Adrenal gland (tissue), 12 donors: ENCODE measurements around the gene F12. TPM values are rescaled to one million over a fixed set of nuclear protein-coding genes. Genes with fewer than 3 reads are reported as not detected.

Source experiments
- DNase-seq, 7 donors: peaks; one replicate each; pipeline ENCODE4 v3.0.0-alpha.2; 2019 to 2020
- H3K27ac ChIP-seq, 5 donors: fragments of 200-600 bp; sonication (generic) in 4 of 5; 1 replicate in 3 of 5; 2 replicates in 2 of 5; pipeline versions ENCODE4 v1.5.1 to v1.8.0; 2016 to 2020; ENCODE audit warnings: mild to moderate bottlenecking in 1 of 5
- H3K27me3 ChIP-seq: fragments of 200-600 bp; 2 replicates; pipeline ENCODE4 v1.8.0; 2021
- H3K36me3 ChIP-seq, 2 donors: fragments of 200-600 bp; replicated peaks in 1 of 2; 1 replicate in 1 of 2; 2 replicates in 1 of 2; pipeline versions ENCODE4 v1.5.1 to v1.8.0; 2018 to 2022
- H3K4me1 ChIP-seq, 2 donors: fragments of 200-600 bp; replicated peaks in 1 of 2; 1 replicate in 1 of 2; 2 replicates in 1 of 2; pipeline versions ENCODE4 v1.5.1 to v1.8.0; 2018 to 2021
- H3K4me3 ChIP-seq, 4 donors: fragments of 200-600 bp; sonication (generic) in 3 of 4; one replicate each; pipeline ENCODE4 v1.5.1; 2016 to 2018
- H3K9me3 ChIP-seq, 3 donors: fragments of 200-600 bp; sonication (generic) in 1 of 3; replicated peaks in 1 of 3; 1 replicate in 2 of 3; 2 replicates in 1 of 3; pipeline versions ENCODE4 v1.5.1 to v1.8.0; 2016 to 2021
- POLR2A ChIP-seq, 2 donors: fragments of 450-650 bp; IDR thresholded peaks; one replicate each; pipeline ENCODE4 v1.6.1; 2017; ENCODE audit warnings: antibody characterized with exemption in 2 of 2, mild to moderate bottlenecking in 2 of 2, moderate library complexity in 1 of 2
- WGBS, 4 donors: extraction: QIAGEN DNeasy Blood & Tissue Kit in 2 of 4; methylation state at CpG; one replicate each; pipeline versions ENCODE4 v1.1.5 to v1.1.7; 2013 to 2017; 5-methylcytosine and 5-hydroxymethylcytosine counted together
- intact Hi-C, 2 donors: fragments of 100-400 bp; cut with DNase I; formaldehyde crosslinking; loops; one replicate each; pipeline versions ENCODE4 v1.14.1 to v1.15.0; 2022 to 2023
- polyA plus RNA-seq, 3 donors: library from polyadenylated mRNA; stranded (reverse); fragments of 200-250 nt in 2 of 3; fragments of 350-450 nt in 1 of 3; fragmentation: Illumina TruSeq in 1 of 3; extraction: RNeasy Lipid Tissue Mini Kit (QIAGEN cat#74804) in 1 of 3; gene quantifications; one replicate each; pipeline ENCODE4 v1.2.3, GENCODE V29; 2013 to 2014
- total RNA-seq, 9 donors: library from RNA; depleted of rRNA in 4 of 9; stranded (reverse); fragments of >200 nt in 4 of 9; fragments of 120-200 nt in 1 of 9; fragmentation: NEBNext Ultra II Directional in 1 of 9; extraction: Animal tissue kit (Norgen Biotek cat#: 25700) in 1 of 9; gene quantifications; one replicate each; pipeline versions ENCODE4 v1.1.0 to v1.2.4, GENCODE V29; 2013 to 2023
- TF ChIP-seq, protein P1 (sequence below), 6 experiments: fragments of 450-650 bp in 4 of 6; fragments of 200-600 bp in 2 of 6; sonication (generic) in 1 of 6; IDR thresholded peaks; 1 replicate in 5 of 6; 2 replicates in 1 of 6; pipeline versions ENCODE4 v1.5.1 to v1.8.0; 2016 to 2021; ENCODE audit warnings: antibody characterized with exemption in 6 of 6, mild to moderate bottlenecking in 2 of 6, moderate library complexity in 1 of 6
- donor health status: healthy with polysubstance abuse.
- donor health status: Bipolar disorder and iron deficiency.
- donor health status: DM: yes; HTN: yes; CAD: no.
- donor health status: DM: no; HTN: no; CAD: no.
- donor health status: DM: no; HTN: no; CAD: no.
- donor health status: DM: yes; HTN: yes; CAD: no.

Gene F12
- total and polyA plus RNA-seq, 12 donors, result 0.11 to 0.80 (median 0.36) TPM; not detected in 3

DNA sequence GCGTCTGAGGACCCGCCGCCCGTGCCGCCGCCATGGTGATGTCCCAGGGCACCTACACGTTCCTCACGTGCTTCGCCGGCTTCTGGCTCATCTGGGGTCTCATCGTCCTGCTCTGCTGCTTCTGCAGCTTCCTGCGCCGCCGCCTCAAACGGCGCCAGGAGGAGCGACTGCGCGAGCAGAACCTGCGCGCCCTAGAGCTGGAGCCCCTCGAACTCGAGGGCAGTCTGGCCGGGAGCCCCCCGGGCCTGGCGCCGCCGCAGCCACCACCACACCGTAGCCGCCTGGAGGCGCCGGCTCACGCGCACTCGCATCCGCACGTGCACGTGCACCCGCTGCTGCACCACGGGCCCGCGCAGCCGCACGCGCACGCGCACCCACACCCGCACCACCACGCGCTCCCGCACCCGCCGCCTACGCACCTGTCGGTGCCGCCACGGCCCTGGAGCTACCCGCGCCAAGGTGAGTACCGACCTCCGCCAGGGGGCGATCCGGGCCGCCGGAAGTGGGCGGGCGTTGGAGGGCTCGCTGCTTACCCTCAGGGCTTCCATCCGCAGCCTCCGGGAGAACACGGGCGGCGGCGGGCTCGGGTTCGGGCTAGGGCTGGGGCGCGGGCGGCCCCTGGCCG lies 45.8 kb upstream of the F12 start:
- peak overlapping the region in 2 of 5 donors; percentile 61 to 74 for H3K27ac ChIP-seq
- H3K9me3 ChIP-seq, result no peaks in the 10 kb centered on the region
- peaks cover 14 to 29% of the 10 kb centered on the region in 2 donors for H3K4me1 ChIP-seq
- no peaks in the 10 kb centered on the region for H3K27me3 ChIP-seq
- no peaks in the 10 kb centered on the region for H3K36me3 ChIP-seq
- DNase-seq, result peak; percentile 58 to 85 (median 67)
- WGBS, 4 donors, result 0 to 20% (median 0%) methylated on average over 1 to 80 of the region's 80 CpGs
- intact Hi-C loops, result loop anchor here (2.0 to 10.0 kb wide), 5 partner anchors 47 to 140 kb away; partner anchors contain the start of gene MXD3 (in 1 of the 2)
- H3K4me3 ChIP-seq, result peak overlapping the region in 2 of 4 donors; percentile 16 to 71
- no peak for TF ChIP-seq POLR2A (IDR thresholded peaks at IDR 0.05)
- TF ChIP-seq, protein P1, sequence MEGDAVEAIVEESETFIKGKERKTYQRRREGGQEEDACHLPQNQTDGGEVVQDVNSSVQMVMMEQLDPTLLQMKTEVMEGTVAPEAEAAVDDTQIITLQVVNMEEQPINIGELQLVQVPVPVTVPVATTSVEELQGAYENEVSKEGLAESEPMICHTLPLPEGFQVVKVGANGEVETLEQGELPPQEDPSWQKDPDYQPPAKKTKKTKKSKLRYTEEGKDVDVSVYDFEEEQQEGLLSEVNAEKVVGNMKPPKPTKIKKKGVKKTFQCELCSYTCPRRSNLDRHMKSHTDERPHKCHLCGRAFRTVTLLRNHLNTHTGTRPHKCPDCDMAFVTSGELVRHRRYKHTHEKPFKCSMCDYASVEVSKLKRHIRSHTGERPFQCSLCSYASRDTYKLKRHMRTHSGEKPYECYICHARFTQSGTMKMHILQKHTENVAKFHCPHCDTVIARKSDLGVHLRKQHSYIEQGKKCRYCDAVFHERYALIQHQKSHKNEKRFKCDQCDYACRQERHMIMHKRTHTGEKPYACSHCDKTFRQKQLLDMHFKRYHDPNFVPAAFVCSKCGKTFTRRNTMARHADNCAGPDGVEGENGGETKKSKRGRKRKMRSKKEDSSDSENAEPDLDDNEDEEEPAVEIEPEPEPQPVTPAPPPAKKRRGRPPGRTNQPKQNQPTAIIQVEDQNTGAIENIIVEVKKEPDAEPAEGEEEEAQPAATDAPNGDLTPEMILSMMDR (IDR thresholded peaks at IDR 0.05), result peak in 5 of 6 experiments; percentile 17 to 77 (median 57)

DNA sequence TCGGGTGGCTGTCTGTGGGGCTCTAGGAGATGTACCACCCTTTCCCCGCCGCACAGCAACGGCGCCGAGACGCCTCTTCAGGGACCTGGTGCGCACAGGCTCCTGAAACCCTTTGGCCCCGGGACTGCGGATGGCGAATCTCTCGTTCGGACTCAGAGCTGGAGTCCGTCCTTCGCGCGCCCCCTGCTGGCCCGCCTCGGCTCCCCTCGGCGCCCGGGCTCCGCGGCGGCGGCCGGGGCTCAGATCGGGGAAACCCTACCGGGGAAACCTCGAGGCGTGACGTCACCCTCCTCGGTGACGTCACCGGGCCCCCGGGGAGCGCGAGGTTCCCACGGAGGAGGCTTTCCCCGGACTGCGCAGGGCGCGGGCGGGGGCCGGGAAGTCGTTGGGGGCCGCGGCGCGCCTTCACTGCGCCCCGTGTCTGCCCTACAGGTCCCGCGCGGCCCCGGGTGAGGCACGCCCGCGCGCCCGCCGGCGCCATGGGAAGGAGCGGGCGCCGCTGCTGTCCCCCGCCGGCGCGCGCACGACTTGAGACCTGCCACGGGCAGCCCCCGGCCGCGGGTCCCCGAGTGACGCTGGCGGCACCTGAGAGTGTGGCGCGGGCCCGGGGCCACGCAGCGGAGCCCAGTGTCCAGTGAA lies 45.2 kb upstream of the F12 start:
- H3K4me1 ChIP-seq, result peaks cover 14 to 29% of the 10 kb centered on the region in 2 donors
- no peaks in the 10 kb centered on the region for H3K36me3 ChIP-seq
- 0% methylated on average over 4 to 84 of the region's 84 CpGs for WGBS, 4 donors
- peak; percentile 88 to 96 (median 93) for DNase-seq
- no peak for TF ChIP-seq POLR2A (IDR thresholded peaks at IDR 0.05)
- TF ChIP-seq, protein P1 (IDR thresholded peaks at IDR 0.05), result peak; percentile 72 to 98 (median 86)
- peak overlapping the region in 2 of 5 donors; percentile 61 to 74 for H3K27ac ChIP-seq
- no peaks in the 10 kb centered on the region for H3K9me3 ChIP-seq
- intact Hi-C loops, result loop anchor here (2.0 to 10.0 kb wide), 5 partner anchors 48 to 140 kb away; partner anchors contain the start of gene MXD3 (in 1 of the 2)
- no peaks in the 10 kb centered on the region for H3K27me3 ChIP-seq
- peak overlapping the region in 2 of 4 donors; percentile 8 to 71 for H3K4me3 ChIP-seq

DNA sequence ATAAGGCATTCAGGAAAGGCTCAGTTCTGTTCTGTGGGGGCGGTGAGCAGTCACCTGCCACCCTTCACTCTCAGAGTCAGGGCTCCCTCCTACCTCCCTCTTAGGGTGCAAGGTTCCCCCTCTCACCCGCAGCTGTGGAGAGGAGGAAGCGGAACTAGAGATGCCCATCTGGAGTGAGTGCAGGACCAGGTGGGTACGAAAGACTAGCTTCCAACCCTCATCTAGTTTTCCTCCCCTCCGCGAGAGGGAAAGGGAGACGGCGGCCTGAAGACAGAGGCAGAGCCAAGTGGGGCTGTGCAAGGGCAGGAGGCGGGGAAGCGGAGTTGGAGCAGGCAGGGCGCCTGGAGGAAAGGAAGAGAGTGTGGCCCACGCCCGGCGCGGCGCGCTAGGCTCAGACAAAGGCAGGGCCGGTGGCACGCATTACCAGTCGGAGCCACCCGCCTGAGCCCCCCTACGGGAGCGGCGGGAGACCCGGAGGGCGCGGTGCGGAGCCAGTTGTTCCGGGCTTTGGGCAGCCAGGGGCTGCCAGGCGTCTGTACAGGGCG lies 44.6 kb upstream of the F12 start:
- intact Hi-C loops, result loop anchor here in 1 of 2 donors (2.0 to 10.0 kb wide), 2 partner anchors 49 to 139 kb away; partner anchors contain the start of gene MXD3
- peaks cover 14 to 29% of the 10 kb centered on the region in 2 donors for H3K4me1 ChIP-seq
- peak overlapping the region in 1 of 4 donors; percentile 71 for H3K4me3 ChIP-seq
- TF ChIP-seq, protein P1 (IDR thresholded peaks at IDR 0.05), result no peak
- TF ChIP-seq POLR2A (IDR thresholded peaks at IDR 0.05), result peak in 1 of 2 donors; percentile 23
- H3K27me3 ChIP-seq, result no peaks in the 10 kb centered on the region
- DNase-seq, result peak in 5 of 7 donors; percentile 48 to 75 (median 56)
- H3K27ac ChIP-seq, result peak overlapping the region in 1 of 5 donors; percentile 74
- H3K9me3 ChIP-seq, result no peaks in the 10 kb centered on the region
- WGBS, 4 donors, result 8 to 28% (median 11%) methylated on average over 11 to 31 of the region's 31 CpGs
- H3K36me3 ChIP-seq, result no peaks in the 10 kb centered on the region
